Tibial nerve (tissue), 4 donors: ENCODE data around the gene SYNGR3. TPM values are rescaled to one million over a fixed set of nuclear protein-coding genes. Genes with fewer than 3 reads are reported as not detected.
A peak's percentile ranks its signal among the peaks of the same experiment; 100 is the strongest.

Source experiments
- DNase-seq, 2 donors: peaks; one replicate each; pipeline ENCODE4 v3.0.0-alpha.2; 2019; ENCODE audit warnings: low spot score in 2 of 2
- H3K27ac ChIP-seq, 4 donors: fragments of 200-600 bp; sonication (generic) in 3 of 4; one replicate each; pipeline ENCODE4 v1.5.1; 2017 to 2019; ENCODE audit warnings: mild to moderate bottlenecking in 1 of 4
- H3K27me3 ChIP-seq, 2 donors: fragments of 200-600 bp; sonication (generic) in 1 of 2; one replicate each; pipeline versions ENCODE4 v1.5.1 to v1.6.0; 2017 to 2019
- H3K36me3 ChIP-seq, 3 donors: fragments of 200-600 bp; sonication (generic); one replicate each; pipeline ENCODE4 v1.5.1; 2018 to 2019
- H3K4me1 ChIP-seq, 4 donors: fragments of 200-600 bp; sonication (generic) in 3 of 4; one replicate each; pipeline ENCODE4 v1.5.1; 2017 to 2019
- H3K4me3 ChIP-seq, 4 donors: fragments of 200-600 bp; sonication (generic) in 3 of 4; one replicate each; pipeline ENCODE4 v1.5.1; 2017 to 2019; ENCODE audit warnings: mild to moderate bottlenecking in 1 of 4, moderate library complexity in 1 of 4
- H3K9me3 ChIP-seq, 4 donors: fragments of 200-600 bp; sonication (generic) in 3 of 4; one replicate each; pipeline ENCODE4 v1.5.1; 2017 to 2019
- EP300 ChIP-seq, 2 donors: sonication (generic); formaldehyde crosslinking; IDR thresholded peaks; one replicate each; pipeline ENCODE4 v1.6.1; 2017; ENCODE audit warnings: antibody characterized with exemption in 2 of 2, mild to moderate bottlenecking in 1 of 2
- POLR2A ChIP-seq, 2 donors: fragments of 450-650 bp; IDR thresholded peaks; one replicate each; pipeline ENCODE4 v1.6.1; 2017; ENCODE audit warnings: antibody characterized with exemption in 2 of 2, mild to moderate bottlenecking in 2 of 2, moderate library complexity in 2 of 2
- WGBS, 2 donors: methylation state at CpG; one replicate each; pipeline ENCODE4 v1.1.5; 2018; 5-methylcytosine and 5-hydroxymethylcytosine counted together
- total RNA-seq, 4 donors: library from RNA; depleted of rRNA; stranded (reverse); fragments of >200 nt; gene quantifications; one replicate each; pipeline ENCODE4 v1.1.0, GENCODE V29; 2016
- TF ChIP-seq, protein P1 (sequence below), 5 experiments: fragments of 200-600 bp in 3 of 5; fragments of 450-650 bp in 2 of 5; sonication (generic) in 3 of 5; IDR thresholded peaks; one replicate each; pipeline ENCODE4 v1.5.1; 2016 to 2019; ENCODE audit warnings: antibody characterized with exemption in 5 of 5, mild to moderate bottlenecking in 3 of 5, moderate library complexity in 2 of 5

Gene SYNGR3
- total RNA-seq, 4 donors from 2014 or later = 3.9 TPM; not detected in 3

DNA sequence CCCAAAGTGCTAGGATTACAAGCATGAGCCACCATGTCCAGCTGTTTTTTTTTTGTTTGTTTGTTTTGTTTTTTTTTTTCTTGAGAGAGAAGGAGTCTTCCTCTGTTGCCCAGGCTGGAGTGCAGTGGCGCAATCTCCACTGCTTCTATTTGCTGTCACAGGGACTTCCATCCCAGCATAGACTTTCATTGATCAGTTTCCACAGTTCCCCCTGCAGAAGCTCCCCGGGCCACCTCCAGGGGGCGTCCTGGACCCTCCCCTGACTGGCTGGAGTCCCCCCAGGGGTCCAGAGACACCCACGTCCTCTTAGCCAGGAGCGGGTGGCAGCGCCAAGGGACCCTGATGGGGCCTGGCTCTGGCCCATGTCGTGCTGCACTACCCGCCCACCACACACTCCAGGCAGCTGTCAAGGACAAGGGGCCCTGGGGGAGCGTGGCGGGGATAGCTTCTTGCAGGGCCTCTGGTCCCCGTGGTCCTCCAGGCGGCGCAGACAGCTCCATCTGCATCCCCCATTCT, 26.7 kb downstream of the SYNGR3 start:
- peaks cover 0 to 25% of the 10 kb centered on the region in 2 donors for H3K27me3 ChIP-seq

DNA sequence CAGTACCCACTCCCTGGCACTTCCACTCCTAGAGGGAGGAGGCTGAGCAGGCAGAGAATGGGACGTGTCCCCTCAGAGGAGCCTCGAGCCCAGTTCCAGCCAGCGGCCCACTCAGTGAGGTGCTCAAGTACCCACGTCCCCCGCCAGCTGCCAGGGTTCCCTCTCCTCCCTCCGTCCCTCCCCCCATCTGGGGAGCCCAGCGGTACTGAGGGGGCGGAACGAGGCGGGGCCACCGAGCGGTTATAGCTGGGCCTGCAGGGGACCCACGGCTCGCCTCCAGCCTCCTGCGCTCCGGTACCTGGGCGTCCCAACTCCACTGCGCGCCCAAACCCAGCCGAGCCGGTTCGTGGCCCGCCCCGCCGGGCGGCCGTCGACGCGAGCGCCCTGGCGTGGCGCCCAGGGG, 29.7 kb downstream of the SYNGR3 start, which contains the start of gene NPW:
NPW (plus strand) TSS at position 268 of the 403 bp plus-strand sequence.
- peaks cover 0 to 35% of the 10 kb centered on the region in 2 donors for H3K27me3 ChIP-seq
- peaks cover 0 to 39% (median 17%) of the 10 kb centered on the region in 4 donors for H3K4me1 ChIP-seq
- no peak within 1 kb of the TSS for H3K27ac ChIP-seq
- no peak for DNase-seq
- 0 to 3% methylated on average over 6 of the region's 33 CpGs for WGBS, 2 donors
- H3K9me3 ChIP-seq = no peaks in the 10 kb centered on the region
- no peak within 1 kb of the TSS for H3K4me3 ChIP-seq
- no peak for TF ChIP-seq EP300 (IDR thresholded peaks at IDR 0.05)
- TF ChIP-seq POLR2A (IDR thresholded peaks at IDR 0.05) = no peak
- TF ChIP-seq, protein P1, sequence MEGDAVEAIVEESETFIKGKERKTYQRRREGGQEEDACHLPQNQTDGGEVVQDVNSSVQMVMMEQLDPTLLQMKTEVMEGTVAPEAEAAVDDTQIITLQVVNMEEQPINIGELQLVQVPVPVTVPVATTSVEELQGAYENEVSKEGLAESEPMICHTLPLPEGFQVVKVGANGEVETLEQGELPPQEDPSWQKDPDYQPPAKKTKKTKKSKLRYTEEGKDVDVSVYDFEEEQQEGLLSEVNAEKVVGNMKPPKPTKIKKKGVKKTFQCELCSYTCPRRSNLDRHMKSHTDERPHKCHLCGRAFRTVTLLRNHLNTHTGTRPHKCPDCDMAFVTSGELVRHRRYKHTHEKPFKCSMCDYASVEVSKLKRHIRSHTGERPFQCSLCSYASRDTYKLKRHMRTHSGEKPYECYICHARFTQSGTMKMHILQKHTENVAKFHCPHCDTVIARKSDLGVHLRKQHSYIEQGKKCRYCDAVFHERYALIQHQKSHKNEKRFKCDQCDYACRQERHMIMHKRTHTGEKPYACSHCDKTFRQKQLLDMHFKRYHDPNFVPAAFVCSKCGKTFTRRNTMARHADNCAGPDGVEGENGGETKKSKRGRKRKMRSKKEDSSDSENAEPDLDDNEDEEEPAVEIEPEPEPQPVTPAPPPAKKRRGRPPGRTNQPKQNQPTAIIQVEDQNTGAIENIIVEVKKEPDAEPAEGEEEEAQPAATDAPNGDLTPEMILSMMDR (IDR thresholded peaks at IDR 0.05) = no peak
- H3K36me3 ChIP-seq = no peaks in the 10 kb centered on the region

More for the DNA sequence above, 26.7 kb downstream of the SYNGR3 start:
- H3K9me3 ChIP-seq = no peaks in the 10 kb centered on the region
- H3K4me1 ChIP-seq = peaks cover 0 to 17% (median 4%) of the 10 kb centered on the region in 4 donors
- no peak for DNase-seq
- no peak overlapping the region for H3K4me3 ChIP-seq
- WGBS, 2 donors = 29 to 35% methylated on average over 11 to 13 of the region's 13 CpGs
- no peaks in the 10 kb centered on the region for H3K36me3 ChIP-seq
- no peak for TF ChIP-seq POLR2A (IDR thresholded peaks at IDR 0.05)
- TF ChIP-seq, protein P1 (IDR thresholded peaks at IDR 0.05) = no peak
- no peak for TF ChIP-seq EP300 (IDR thresholded peaks at IDR 0.05)
- H3K27ac ChIP-seq = no peak overlapping the region

GRCh38 chr16:2019921-2020831, 30.4 kb downstream of the SYNGR3 start:
- TF ChIP-seq EP300 (IDR thresholded peaks at IDR 0.05) (no peak), POLR2A (IDR thresholded peaks at IDR 0.05) (no peak)
- TF ChIP-seq, protein P1 (IDR thresholded peaks at IDR 0.05) = no peak
- H3K36me3 ChIP-seq = no peaks in the 10 kb centered on the region
- no peak overlapping the region for H3K4me3 ChIP-seq
- peaks cover 0 to 39% (median 17%) of the 10 kb centered on the region in 4 donors for H3K4me1 ChIP-seq
- DNase-seq = no peak
- H3K27me3 ChIP-seq = peaks cover 0 to 35% of the 10 kb centered on the region in 2 donors
- no peaks in the 10 kb centered on the region for H3K9me3 ChIP-seq
- H3K27ac ChIP-seq = no peak overlapping the region
- WGBS, 2 donors = 1 to 2% methylated on average over 22 to 53 of the region's 96 CpGs

DNA sequence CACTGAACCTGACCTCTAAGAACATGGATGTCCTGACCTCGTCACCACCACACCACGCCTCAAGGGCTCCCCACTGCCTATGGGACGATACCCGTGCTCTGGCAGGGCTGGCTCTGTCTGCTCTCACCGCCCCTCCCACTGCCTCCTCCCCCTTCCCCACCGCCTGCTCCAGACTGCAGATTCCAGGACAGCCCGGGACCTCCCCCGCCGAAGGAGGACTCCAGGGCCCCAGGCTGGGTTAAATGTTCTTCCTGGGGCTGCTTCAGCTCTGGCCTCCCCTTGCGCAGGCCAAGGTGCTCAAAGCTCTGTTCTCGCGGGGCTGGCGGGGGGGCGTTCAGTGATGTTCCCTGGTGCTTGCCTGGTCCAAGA, 32.9 kb downstream of the SYNGR3 start:
- DNase-seq = no peak
- WGBS, 2 donors = 1% methylated on average over 13 to 14 of the region's 14 CpGs
- H3K9me3 ChIP-seq = no peaks in the 10 kb centered on the region
- no peak for TF ChIP-seq EP300 (IDR thresholded peaks at IDR 0.05)
- TF ChIP-seq, protein P1 (IDR thresholded peaks at IDR 0.05) = no peak
- no peak for TF ChIP-seq POLR2A (IDR thresholded peaks at IDR 0.05)
- H3K27ac ChIP-seq = peak overlapping the region in 1 of 4 donors; percentile 80
- peak overlapping the region in 2 of 4 donors; percentile 40 to 43 for H3K4me3 ChIP-seq
- H3K4me1 ChIP-seq = peaks cover 0 to 56% (median 25%) of the 10 kb centered on the region in 4 donors
- peaks cover 0 to 35% of the 10 kb centered on the region in 2 donors for H3K27me3 ChIP-seq
- H3K36me3 ChIP-seq = no peaks in the 10 kb centered on the region
